ENCODE data around the gene ADAM8. TPM values are rescaled to one million over a fixed set of nuclear protein-coding genes. Genes with fewer than 3 reads are reported as not detected.

The ADAM8 gene
- total RNA-seq, 1 donor from 2014 or later = 20.3 TPM

DNA sequence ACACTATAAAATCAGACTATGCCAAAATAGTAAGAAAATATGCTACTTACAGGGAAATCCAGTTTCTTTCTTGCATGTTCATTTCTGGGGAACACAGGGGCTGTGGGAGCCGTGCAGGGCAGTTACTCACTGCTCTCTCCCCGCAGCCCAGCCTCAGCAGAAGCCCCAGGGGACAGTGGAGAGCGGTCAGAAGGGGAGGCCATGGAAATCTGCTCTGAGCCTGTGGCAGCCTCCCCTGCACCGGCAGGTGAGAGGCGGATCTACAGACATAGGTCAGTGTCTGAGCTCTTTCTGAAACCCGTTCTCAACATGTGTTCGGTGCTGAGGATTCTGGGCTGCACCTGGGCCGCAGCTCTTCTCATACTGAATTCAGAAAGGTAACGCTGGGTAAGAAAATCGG lies 34.9 kb upstream of the ADAM8 start:
- H3K27me3 ChIP-seq = no peaks in the 10 kb centered on the region
- H3K27ac ChIP-seq = no peak overlapping the region
- peaks cover 26% of the 10 kb centered on the region for H3K36me3 ChIP-seq
- H3K4me3 ChIP-seq = no peak overlapping the region
- intact Hi-C loops (cut with DNase I) = no loop called here
- H3K9me3 ChIP-seq = no peaks in the 10 kb centered on the region
- TF ChIP-seq, protein P1, sequence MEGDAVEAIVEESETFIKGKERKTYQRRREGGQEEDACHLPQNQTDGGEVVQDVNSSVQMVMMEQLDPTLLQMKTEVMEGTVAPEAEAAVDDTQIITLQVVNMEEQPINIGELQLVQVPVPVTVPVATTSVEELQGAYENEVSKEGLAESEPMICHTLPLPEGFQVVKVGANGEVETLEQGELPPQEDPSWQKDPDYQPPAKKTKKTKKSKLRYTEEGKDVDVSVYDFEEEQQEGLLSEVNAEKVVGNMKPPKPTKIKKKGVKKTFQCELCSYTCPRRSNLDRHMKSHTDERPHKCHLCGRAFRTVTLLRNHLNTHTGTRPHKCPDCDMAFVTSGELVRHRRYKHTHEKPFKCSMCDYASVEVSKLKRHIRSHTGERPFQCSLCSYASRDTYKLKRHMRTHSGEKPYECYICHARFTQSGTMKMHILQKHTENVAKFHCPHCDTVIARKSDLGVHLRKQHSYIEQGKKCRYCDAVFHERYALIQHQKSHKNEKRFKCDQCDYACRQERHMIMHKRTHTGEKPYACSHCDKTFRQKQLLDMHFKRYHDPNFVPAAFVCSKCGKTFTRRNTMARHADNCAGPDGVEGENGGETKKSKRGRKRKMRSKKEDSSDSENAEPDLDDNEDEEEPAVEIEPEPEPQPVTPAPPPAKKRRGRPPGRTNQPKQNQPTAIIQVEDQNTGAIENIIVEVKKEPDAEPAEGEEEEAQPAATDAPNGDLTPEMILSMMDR (IDR thresholded peaks at IDR 0.05) = no peak
- DNase-seq (no peak), ATAC-seq (no peak)
- peaks cover 21% of the 10 kb centered on the region for H3K4me1 ChIP-seq

DNA sequence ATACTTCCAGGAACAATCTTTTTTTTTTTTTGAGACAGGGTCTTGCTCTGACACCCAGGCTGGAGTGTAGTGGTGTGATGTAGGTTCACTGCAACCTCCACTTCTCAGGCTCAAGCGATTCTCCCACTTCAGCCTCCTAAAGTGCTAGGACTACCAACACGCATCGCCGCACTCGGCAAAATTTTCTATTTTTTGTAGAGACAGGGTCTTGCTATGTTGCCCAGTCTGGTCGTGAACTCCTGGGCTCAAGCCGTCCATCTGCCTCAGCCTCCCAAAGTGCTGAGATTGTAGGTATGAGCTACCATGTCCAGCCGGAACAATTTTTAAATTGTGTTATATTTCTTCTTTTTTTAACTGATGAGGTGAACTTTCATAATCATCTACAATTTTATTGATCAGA lies 34.1 kb upstream of the ADAM8 start:
- intact Hi-C loops (cut with DNase I) = no loop called here
- TF ChIP-seq, protein P1 (IDR thresholded peaks at IDR 0.05) = no peak
- no peak for ATAC-seq

DNA sequence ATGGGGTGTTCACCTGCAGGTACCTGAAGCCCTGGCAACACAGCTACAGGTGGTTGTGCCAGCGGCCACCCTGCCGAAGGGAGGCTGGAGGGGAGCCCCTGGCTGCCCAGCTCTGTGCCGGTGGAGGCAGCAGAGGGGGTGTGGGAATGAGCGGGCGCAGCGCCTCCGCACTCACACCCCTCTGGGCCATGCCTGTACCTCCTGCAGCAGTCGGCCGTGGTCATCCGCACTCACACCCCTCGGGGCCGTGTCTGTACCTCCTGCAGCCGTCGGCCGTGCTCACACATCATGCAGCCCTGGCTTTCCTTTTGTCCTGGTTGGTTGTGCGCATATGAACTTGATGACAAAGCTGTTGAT lies 33.7 kb upstream of the ADAM8 start:
- no peaks in the 10 kb centered on the region for H3K27me3 ChIP-seq
- ATAC-seq (no peak), DNase-seq (no peak)
- no peak overlapping the region for H3K4me3 ChIP-seq
- peaks cover 26% of the 10 kb centered on the region for H3K36me3 ChIP-seq
- intact Hi-C loops (cut with DNase I) = no loop called here
- no peak overlapping the region for H3K27ac ChIP-seq
- H3K9me3 ChIP-seq = no peaks in the 10 kb centered on the region
- TF ChIP-seq, protein P1 (IDR thresholded peaks at IDR 0.05) = no peak
- peaks cover 28% of the 10 kb centered on the region for H3K4me1 ChIP-seq

More for the DNA sequence above, 34.1 kb upstream of the ADAM8 start:
- peaks cover 26% of the 10 kb centered on the region for H3K36me3 ChIP-seq
- DNase-seq = no peak
- H3K4me3 ChIP-seq = no peak overlapping the region
- no peaks in the 10 kb centered on the region for H3K27me3 ChIP-seq
- H3K4me1 ChIP-seq = peaks cover 26% of the 10 kb centered on the region
- H3K9me3 ChIP-seq = no peaks in the 10 kb centered on the region
- no peak overlapping the region for H3K27ac ChIP-seq

DNA sequence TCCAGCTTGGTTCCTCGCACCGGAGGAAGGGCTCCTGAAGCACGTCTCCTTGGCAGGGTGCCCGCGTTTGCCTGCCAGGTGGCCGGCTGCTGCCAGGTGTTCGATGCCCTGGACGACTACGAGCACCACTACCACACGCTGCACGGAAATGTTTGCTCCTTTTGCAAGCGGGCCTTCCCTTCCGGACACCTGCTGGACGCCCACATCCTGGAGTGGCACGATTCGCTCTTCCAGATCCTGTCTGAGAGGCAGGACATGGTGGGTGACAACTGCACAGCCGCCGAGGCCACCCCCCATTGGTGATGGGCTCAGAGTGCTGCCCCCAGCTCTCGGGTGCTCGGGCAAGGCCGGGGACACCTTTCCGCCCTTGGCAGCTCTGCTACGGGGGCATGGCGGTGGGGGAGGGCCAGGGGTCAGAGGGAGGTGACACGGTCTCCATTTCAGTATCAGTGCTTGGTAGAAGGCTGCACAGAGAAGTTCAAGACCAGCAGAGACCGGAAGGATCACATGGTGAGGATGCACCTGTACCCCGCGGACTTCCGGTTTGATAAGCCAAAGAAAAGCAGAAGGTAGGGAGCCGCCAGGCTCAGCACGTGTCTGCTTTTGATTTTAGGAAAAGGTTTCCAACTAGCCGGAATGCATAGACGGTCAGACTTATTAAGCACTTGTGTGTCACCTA lies 33.2 kb upstream of the ADAM8 start:
- Histone ChIP-seq H3K9me3 (no peaks in the 10 kb centered on the region), H3K36me3 (peaks cover 26% of the 10 kb centered on the region), H3K4me1 (peaks cover 28% of the 10 kb centered on the region), H3K27me3 (no peaks in the 10 kb centered on the region), H3K27ac (peak overlapping the region; percentile 47), H3K4me3 (no peak overlapping the region)
- TF ChIP-seq, protein P1 (IDR thresholded peaks at IDR 0.05) = no peak
- DNase-seq (peak; percentile 81), ATAC-seq (no peak)
- intact Hi-C loops (cut with DNase I) = no loop called here

DNA sequence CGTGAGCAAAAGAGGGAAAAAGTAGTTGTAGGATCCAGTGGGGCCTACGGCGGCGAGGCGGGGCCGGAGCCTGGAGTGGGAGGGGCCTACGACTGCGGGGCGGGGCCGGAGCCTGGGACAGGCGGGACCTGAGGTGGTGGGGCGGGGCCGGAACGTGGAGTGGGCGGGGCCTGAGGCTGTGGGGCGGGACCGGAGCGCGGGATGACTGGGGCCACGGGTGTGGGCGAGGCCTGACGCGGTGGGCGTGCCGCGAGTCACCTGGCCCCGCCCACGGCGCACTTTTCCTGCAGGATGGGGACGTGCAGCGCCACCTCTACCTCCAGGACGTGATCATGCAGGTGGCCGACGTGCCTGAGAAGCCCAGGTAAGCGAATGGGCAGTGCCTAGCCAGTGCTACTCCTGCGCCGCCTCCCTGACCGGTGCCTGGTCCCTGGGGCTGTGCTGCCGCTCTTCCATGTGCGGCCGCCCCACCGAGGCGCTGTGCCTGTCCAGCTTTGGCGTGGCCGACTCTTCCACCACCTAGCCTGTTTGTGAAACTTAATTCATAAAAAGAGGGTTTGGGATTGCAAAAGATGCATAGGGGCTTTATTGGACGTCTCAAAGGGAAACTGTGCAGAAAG lies 32.5 kb upstream of the ADAM8 start:
- no peaks in the 10 kb centered on the region for H3K27me3 ChIP-seq
- TF ChIP-seq, protein P1 (IDR thresholded peaks at IDR 0.05) = no peak
- peak overlapping the region; percentile 98 for H3K27ac ChIP-seq
- intact Hi-C loops (cut with DNase I) = no loop called here
- peak overlapping the region; percentile 98 for H3K4me3 ChIP-seq
- DNase-seq (peak; percentile 98), ATAC-seq (peak; percentile 97)
- no peaks in the 10 kb centered on the region for H3K9me3 ChIP-seq
- H3K4me1 ChIP-seq = peaks cover 28% of the 10 kb centered on the region
- H3K36me3 ChIP-seq = peaks cover 26% of the 10 kb centered on the region
